H9 (cell line): ENCODE measurements around the gene AK5. TPM values are rescaled to one million over a fixed set of nuclear protein-coding genes. Genes with fewer than 3 reads are reported as not detected.

Source experiments
- DNase-seq: peaks from one replicate; pipeline ENCODE4 v3.0.0-alpha.2; 2017
- H2AFZ ChIP-seq: one replicate; pipeline ENCODE4 v1.6.1; 2013; ENCODE audit warnings: mild to moderate bottlenecking, low read length, control low read depth, moderate library complexity
- H2AK5ac ChIP-seq: 2 replicates; pipeline ENCODE4 v1.6.1; 2013; ENCODE audit warnings: low read length, control low read depth, mixed read lengths; ENCODE audit not compliant: insufficient read length
- H2BK120ac ChIP-seq: one replicate; pipeline ENCODE4 v1.6.1; 2013; ENCODE audit warnings: low read depth, mild to moderate bottlenecking, low read length, control low read depth, inconsistent platforms; ENCODE audit not compliant: poor library complexity, severe bottlenecking
- H2BK12ac ChIP-seq: 2 replicates; pipeline ENCODE4 v1.6.1; 2013; ENCODE audit warnings: low read length, control low read depth, mixed read lengths, low read depth; ENCODE audit not compliant: insufficient read length
- H2BK15ac ChIP-seq: 2 replicates; pipeline ENCODE4 v1.6.1; 2013; ENCODE audit warnings: low read depth, low read length, control low read depth
- H2BK20ac ChIP-seq: one replicate; pipeline ENCODE4 v1.6.1; 2013; ENCODE audit warnings: low read depth, mild to moderate bottlenecking, low read length, control low read depth, inconsistent platforms; ENCODE audit not compliant: poor library complexity, severe bottlenecking
- H2BK5ac ChIP-seq: 2 replicates; pipeline ENCODE4 v1.6.1; 2013; ENCODE audit warnings: low read length, control low read depth, mixed read lengths; ENCODE audit not compliant: insufficient read length
- H3K14ac ChIP-seq: 2 replicates; pipeline ENCODE4 v1.6.1; 2013; ENCODE audit warnings: low read length, control low read depth; ENCODE audit not compliant: insufficient read depth
- H3K18ac ChIP-seq: 2 replicates; pipeline ENCODE4 v1.6.1; 2013; ENCODE audit warnings: low read depth, mild to moderate bottlenecking, mixed read lengths, low read length, control low read depth; ENCODE audit not compliant: insufficient read length
- H3K23ac ChIP-seq: 2 replicates; pipeline ENCODE4 v1.6.1; 2013; ENCODE audit warnings: low read length, control low read depth, mixed read lengths, low read depth; ENCODE audit not compliant: insufficient read length
- H3K23me2 ChIP-seq: 2 replicates; pipeline ENCODE4 v1.6.1; 2013; ENCODE audit warnings: low read depth, mild to moderate bottlenecking, mixed read lengths, low read length, control low read depth; ENCODE audit not compliant: insufficient read length, poor library complexity, severe bottlenecking
- H3K27ac ChIP-seq: 2 replicates; pipeline ENCODE4 v1.5.1; 2013; ENCODE audit warnings: low read length, control low read depth, mixed read lengths, low read depth; ENCODE audit not compliant: insufficient read length
- H3K27me3 ChIP-seq: 2 replicates; pipeline ENCODE4 v1.6.1; 2013; ENCODE audit warnings: low read length, control low read depth, inconsistent platforms; ENCODE audit not compliant: insufficient read depth
- H3K4ac ChIP-seq: 2 replicates; pipeline ENCODE4 v1.6.1; 2013; ENCODE audit warnings: low read depth, mild to moderate bottlenecking, control low read depth, inconsistent platforms, low read length, moderate library complexity
- H3K4me1 ChIP-seq: 2 replicates; pipeline ENCODE4 v1.6.1; 2013; ENCODE audit warnings: low read length, control low read depth, inconsistent platforms; ENCODE audit not compliant: insufficient read depth
- H3K4me2 ChIP-seq: 2 replicates; pipeline ENCODE4 v1.6.1; 2013; ENCODE audit warnings: low read length, control low read depth, mixed read lengths; ENCODE audit not compliant: insufficient read length, insufficient read depth
- H3K56ac ChIP-seq: 2 replicates; pipeline ENCODE4 v1.6.1; 2013; ENCODE audit warnings: low read depth, mild to moderate bottlenecking, mixed read lengths, low read length, control low read depth; ENCODE audit not compliant: insufficient read length
- H3K79me1 ChIP-seq: 2 replicates; pipeline ENCODE4 v1.6.1; 2013; ENCODE audit warnings: low read depth, mild to moderate bottlenecking, moderate library complexity, low read length, control low read depth, inconsistent platforms; ENCODE audit not compliant: insufficient read depth, poor library complexity, severe bottlenecking
- H3K79me2 ChIP-seq: 2 replicates; pipeline ENCODE4 v1.6.1; 2013; ENCODE audit warnings: low read length, control low read depth, inconsistent platforms; ENCODE audit not compliant: insufficient read depth
- H3K9ac ChIP-seq: 2 replicates; pipeline ENCODE4 v1.6.1; 2013; ENCODE audit warnings: low read length, control low read depth, mixed read lengths; ENCODE audit not compliant: insufficient read length; ENCODE audit errors: extremely low read depth
- H3K9me3 ChIP-seq: one replicate; pipeline ENCODE4 v1.6.1; 2013; ENCODE audit warnings: low read depth, low read length, inconsistent platforms; ENCODE audit not compliant: control insufficient read depth
- H3T11ph ChIP-seq: one replicate; pipeline ENCODE4 v1.6.1; 2013; ENCODE audit warnings: mild to moderate bottlenecking, low read length, control low read depth, inconsistent platforms
- H4K20me1 ChIP-seq: one replicate; pipeline ENCODE4 v1.6.1; 2013; ENCODE audit not compliant: control insufficient read depth, insufficient read length, insufficient read depth
- H4K5ac ChIP-seq: 2 replicates; pipeline ENCODE4 v1.6.1; 2013; ENCODE audit warnings: low read depth, mild to moderate bottlenecking, mixed read lengths, low read length, control low read depth; ENCODE audit not compliant: insufficient read length
- H4K8ac ChIP-seq: replicated peaks from 2 replicates; pipeline ENCODE4 v1.6.1; 2013; ENCODE audit warnings: low read length, control low read depth, mixed read lengths, low read depth; ENCODE audit not compliant: insufficient read length
- H4K91ac ChIP-seq: 2 replicates; pipeline ENCODE4 v1.6.1; 2013; ENCODE audit warnings: low read depth, mild to moderate bottlenecking, moderate library complexity, mixed read lengths, low read length, control low read depth; ENCODE audit not compliant: insufficient read length
- H3K27ac Mint-ChIP-seq, 3 experiments: 2 replicates in 2 of 3; 3 replicates in 1 of 3; pipeline ENCODE4 v1.8.0; 2020 to 2021; ENCODE audit warnings: mixed read lengths in 3 of 3, mild to moderate bottlenecking in 1 of 3, moderate library complexity in 1 of 3
- H3K27me3 Mint-ChIP-seq: 2 replicates; pipeline ENCODE4 v1.8.0; 2021; ENCODE audit warnings: low read depth, mild to moderate bottlenecking, moderate library complexity, mixed read lengths
- H3K36me3 Mint-ChIP-seq, 3 experiments: 2 replicates in 2 of 3; 3 replicates in 1 of 3; pipeline ENCODE4 v1.8.0; 2020 to 2021; ENCODE audit warnings: low read depth in 3 of 3, mixed read lengths in 3 of 3; ENCODE audit not compliant: insufficient read depth in 1 of 3
- H3K4me1 Mint-ChIP-seq, 2 experiments: 2 replicates each; pipeline ENCODE4 v1.8.0; 2020; ENCODE audit warnings: mixed read lengths in 2 of 2
- H3K4me3 Mint-ChIP-seq, 2 experiments: 2 replicates in 1 of 2; 3 replicates in 1 of 2; pipeline ENCODE4 v1.8.0; 2020 to 2021; ENCODE audit warnings: mild to moderate bottlenecking in 2 of 2, mixed read lengths in 2 of 2, moderate library complexity in 1 of 2
- H3K9me3 Mint-ChIP-seq, 2 experiments: 2 replicates in 1 of 2; 3 replicates in 1 of 2; pipeline ENCODE4 v1.8.0; 2020; ENCODE audit warnings: mild to moderate bottlenecking in 2 of 2, mixed read lengths in 2 of 2, moderate library complexity in 1 of 2
- WGBS: extraction: QIAGEN DNeasy Blood & Tissue Kit; methylation state at CpG from one replicate; pipeline ENCODE4 v1.1.7; 2013; ENCODE audit warnings: missing lambda C conversion rate, low lambda C conversion rate, mixed read lengths; ENCODE audit not compliant: insufficient read length; ENCODE audit errors: extremely low coverage; 5-methylcytosine and 5-hydroxymethylcytosine counted together
- total RNA-seq: library from RNA; stranded (reverse); gene quantifications from 2 replicates; pipeline ENCODE4 v1.2.1, GENCODE V29; 2021
- TF ChIP-seq, protein P1 (sequence below): fragments of 200-600 bp; sonication (generic); conservative IDR thresholded peaks from 3 replicates; pipeline ENCODE4 v1.8.0; 2021; ENCODE audit warnings: antibody characterized with exemption, mild to moderate bottlenecking

The AK5 gene
- total RNA-seq, 1 experiment from 2014 or later = 2.5 TPM

DNA sequence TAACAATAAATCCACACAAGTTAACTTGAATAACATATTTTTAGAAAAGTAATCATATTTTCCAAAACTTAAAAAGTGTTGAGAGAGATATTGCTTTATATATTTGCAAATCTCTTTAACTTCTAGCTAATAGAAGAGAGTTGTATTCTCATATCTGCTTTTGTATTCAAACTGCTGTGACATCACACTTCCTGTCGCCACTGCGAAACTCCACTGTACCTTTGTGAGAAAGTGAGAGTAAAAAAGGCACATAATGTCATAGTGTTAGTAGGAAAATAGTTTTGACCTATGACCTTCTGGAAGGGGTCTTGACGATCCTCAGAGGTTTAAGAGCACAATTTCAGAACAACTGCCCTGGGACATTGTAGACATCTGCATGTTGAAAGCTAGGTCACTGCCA, 21.6 kb downstream of the AK5 start:
- Histone ChIP-seq H2BK12ac (no peak overlapping the region), H2AK5ac (no peak overlapping the region), H4K91ac (no peak overlapping the region), H3K9ac (no peak overlapping the region), H2BK20ac (no peak overlapping the region), H3K23me2 (no peaks in the 10 kb centered on the region), H4K8ac (no peak overlapping the region), H3K23ac (no peak overlapping the region), H4K5ac (no peak overlapping the region), H3K4ac (no peak overlapping the region), H3T11ph (no peak overlapping the region), H3K56ac (no peak overlapping the region), H3K79me1 (no peaks in the 10 kb centered on the region), H2BK120ac (no peak overlapping the region), H3K9me3 (no peaks in the 10 kb centered on the region), H3K4me1 (no peaks in the 10 kb centered on the region), H3K79me2 (no peaks in the 10 kb centered on the region), H3K18ac (no peak overlapping the region), H3K27ac (no peak overlapping the region), H3K27me3 (no peaks in the 10 kb centered on the region), H3K14ac (no peak overlapping the region), H2AFZ (no peak overlapping the region), H4K20me1 (no peaks in the 10 kb centered on the region), H3K4me2 (no peak overlapping the region), H2BK15ac (no peak overlapping the region), H2BK5ac (no peak overlapping the region)
- no CpG with 5 or more reads among the region's 3 CpGs for WGBS
- Mint-ChIP-seq H3K36me3 (no peaks in the 10 kb centered on the region), H3K9me3 (peaks cover 2 to 3% of the 10 kb centered on the region in 2 experiments; a peak in 2 of 5 replicates), H3K4me3 (no peak overlapping the region), H3K27ac (no peak overlapping the region), H3K4me1 (no peaks in the 10 kb centered on the region), H3K27me3 (no peaks in the 10 kb centered on the region; the same call in 1 of the 2 replicates)
- no peak for DNase-seq
- TF ChIP-seq, protein P1, sequence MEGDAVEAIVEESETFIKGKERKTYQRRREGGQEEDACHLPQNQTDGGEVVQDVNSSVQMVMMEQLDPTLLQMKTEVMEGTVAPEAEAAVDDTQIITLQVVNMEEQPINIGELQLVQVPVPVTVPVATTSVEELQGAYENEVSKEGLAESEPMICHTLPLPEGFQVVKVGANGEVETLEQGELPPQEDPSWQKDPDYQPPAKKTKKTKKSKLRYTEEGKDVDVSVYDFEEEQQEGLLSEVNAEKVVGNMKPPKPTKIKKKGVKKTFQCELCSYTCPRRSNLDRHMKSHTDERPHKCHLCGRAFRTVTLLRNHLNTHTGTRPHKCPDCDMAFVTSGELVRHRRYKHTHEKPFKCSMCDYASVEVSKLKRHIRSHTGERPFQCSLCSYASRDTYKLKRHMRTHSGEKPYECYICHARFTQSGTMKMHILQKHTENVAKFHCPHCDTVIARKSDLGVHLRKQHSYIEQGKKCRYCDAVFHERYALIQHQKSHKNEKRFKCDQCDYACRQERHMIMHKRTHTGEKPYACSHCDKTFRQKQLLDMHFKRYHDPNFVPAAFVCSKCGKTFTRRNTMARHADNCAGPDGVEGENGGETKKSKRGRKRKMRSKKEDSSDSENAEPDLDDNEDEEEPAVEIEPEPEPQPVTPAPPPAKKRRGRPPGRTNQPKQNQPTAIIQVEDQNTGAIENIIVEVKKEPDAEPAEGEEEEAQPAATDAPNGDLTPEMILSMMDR = no peak
